Measurements from ENCODE around the gene PSD2.

The PSD2 gene

DNA sequence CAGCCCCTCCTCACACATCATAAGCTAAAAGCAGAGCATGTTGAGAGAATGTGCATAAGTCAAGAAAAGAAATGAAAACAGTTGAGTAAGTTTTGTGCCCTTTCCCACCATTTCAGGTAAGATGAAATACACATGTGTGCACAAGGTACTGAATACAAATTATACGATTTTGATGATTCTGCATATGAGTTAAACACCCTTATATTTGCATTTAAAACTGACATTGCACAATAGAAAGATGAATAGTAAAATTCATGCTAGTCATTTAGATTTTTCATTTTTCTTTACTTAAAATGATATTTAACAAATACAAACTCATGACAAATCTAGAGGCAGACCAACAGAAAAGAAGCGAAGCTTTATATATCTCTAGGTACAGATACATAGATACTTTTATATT, 24.9 kb upstream of the PSD2 start:
- Mint-ChIP-seq H3K9me3 (no peaks in the 10 kb centered on the region), H3K27me3 (peaks cover 67% of the 10 kb centered on the region), H3K27ac (no peak overlapping the region), H3K36me3 (no peaks in the 10 kb centered on the region), H3K4me3 (no peak overlapping the region), H3K4me1 (peaks cover 10% of the 10 kb centered on the region)
- CTCF ChIA-PET: interaction anchor here (0.6 to 1.4 kb wide), 3 partner anchors 9 to 135 kb away, joined by 3 to 7 read pairs (median 4); no protein-coding TSS in a partner anchor
- no peak for DNase-seq

DNA sequence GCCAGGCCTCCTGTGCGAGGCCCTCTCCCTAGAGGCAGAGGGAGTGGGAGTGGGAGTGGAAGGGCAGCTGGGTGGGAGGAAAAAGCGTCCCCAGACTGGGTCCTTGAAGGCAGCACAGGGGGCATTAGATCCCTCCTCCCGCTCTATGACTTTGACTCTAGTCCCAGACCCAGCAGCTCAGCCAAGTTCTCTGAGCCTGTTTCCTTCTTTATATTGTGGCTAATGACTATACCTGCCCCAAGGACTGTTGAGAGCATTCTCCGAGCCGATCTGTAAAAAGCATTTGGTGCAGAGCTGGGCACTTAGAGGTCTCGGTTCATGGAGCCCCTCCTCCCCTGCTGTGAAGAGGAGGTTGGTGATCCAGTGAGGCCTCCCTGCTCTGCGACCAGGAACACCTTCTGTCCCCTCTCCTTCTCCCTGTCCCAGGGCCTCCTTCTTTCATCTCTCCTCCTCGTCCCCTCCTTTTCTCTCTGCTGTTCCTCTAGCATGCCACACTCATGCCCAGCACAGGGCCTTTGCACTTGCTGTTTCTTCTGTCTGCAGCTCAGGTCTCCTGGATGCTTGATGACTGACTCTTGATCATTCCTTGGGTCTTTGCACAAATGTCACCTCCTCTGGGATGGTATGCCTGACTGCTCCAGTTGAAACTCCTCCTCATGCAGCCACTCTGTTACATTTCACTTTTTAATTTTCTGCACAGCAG, 23.4 kb upstream of the PSD2 start:
- CTCF ChIA-PET: interaction anchor here (1.1 to 1.2 kb wide), 2 partner anchors 15 to 136 kb away, joined by 3 read pairs; no protein-coding TSS in a partner anchor
- Mint-ChIP-seq H3K27me3 (peaks cover 66% of the 10 kb centered on the region), H3K27ac (no peak overlapping the region), H3K4me1 (peaks cover 7% of the 10 kb centered on the region), H3K36me3 (no peaks in the 10 kb centered on the region), H3K4me3 (no peak overlapping the region), H3K9me3 (no peaks in the 10 kb centered on the region)
- DNase-seq: no peak

DNA sequence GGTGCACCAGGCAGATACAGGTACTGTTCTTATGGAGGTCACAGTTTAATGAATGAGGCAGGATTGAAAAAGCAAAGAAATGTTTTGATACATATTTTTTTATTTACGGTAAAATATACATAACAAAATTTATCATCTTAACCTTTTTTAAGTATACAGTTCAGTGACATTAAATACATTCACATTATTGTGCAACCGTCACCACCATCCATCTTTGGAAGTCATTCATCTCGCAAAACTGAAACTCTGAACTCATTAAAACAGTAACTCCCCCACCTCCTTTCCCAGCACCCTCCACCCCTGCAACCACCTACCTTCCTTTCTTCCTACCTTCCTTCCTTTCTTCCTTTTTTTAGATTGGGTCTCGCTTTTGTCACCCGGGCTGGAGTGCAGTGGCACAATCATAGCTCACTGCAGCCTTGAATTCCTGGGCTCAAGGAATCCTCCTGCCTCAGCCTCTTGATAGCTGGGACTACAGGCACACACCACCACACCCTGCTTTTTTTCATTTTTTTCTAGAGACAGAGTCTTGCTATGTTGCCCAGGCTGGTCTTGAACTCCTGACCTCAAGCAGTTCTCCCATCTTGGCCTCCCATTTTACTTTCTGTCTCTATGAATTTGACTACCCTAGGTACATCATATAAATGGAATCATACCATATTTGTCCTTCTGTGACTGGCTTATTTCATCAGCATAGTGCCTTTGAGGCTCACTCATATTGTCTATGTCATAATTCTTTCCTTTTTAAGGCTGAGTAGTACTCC, 22.5 kb upstream of the PSD2 start:
- DNase-seq: no peak
- H3K9me3 Mint-ChIP-seq: no peaks in the 10 kb centered on the region
- peaks cover 7% of the 10 kb centered on the region for H3K4me1 Mint-ChIP-seq
- H3K4me3 Mint-ChIP-seq: no peak overlapping the region
- H3K27ac Mint-ChIP-seq: no peak overlapping the region
- no peaks in the 10 kb centered on the region for H3K36me3 Mint-ChIP-seq
- H3K27me3 Mint-ChIP-seq: peaks cover 65% of the 10 kb centered on the region
- CTCF ChIA-PET: interaction anchor here (0.6 to 1.3 kb wide), 6 partner anchors 14 to 308 kb away, joined by 3 to 8 read pairs (median 3); no protein-coding TSS in a partner anchor

DNA sequence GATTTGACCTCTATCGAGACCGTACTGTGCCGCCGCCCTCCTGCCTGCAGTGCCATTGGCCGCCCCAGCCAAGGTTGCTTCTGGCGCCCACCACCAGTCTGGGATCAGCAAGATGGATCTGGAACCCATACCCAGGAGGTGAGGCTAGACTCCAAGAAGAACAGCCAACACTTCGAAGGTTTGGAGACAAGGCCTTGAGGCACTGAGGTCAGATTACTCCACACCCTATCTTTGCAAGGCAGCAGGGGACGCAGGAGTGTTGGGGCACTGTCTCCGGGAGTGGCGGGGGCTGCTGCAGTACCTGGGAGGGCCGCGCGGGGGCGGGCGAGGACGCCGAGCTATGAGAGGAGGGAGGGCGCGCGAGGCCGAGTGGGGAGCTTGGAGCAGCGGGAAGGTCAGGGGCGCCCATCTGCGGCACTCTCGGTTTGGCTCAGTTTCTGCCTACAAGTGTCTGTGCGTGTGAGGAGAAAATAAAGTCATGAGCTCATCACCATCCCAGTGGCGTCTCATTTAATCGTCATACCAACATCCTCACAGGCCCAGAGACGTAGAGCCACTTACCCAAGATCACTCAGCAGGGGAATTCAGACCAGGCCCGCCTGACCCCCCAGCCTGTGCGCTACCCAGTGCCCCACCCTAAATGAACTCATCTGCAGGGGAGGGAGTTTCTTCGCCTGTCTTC, 20.5 kb upstream of the PSD2 start:
- peaks cover 7% of the 10 kb centered on the region for H3K4me1 Mint-ChIP-seq
- no peaks in the 10 kb centered on the region for H3K36me3 Mint-ChIP-seq
- DNase-seq: peak; percentile 83
- peaks cover 56% of the 10 kb centered on the region for H3K27me3 Mint-ChIP-seq
- H3K9me3 Mint-ChIP-seq: no peaks in the 10 kb centered on the region
- no peak overlapping the region for H3K27ac Mint-ChIP-seq
- H3K4me3 Mint-ChIP-seq: no peak overlapping the region
- CTCF ChIA-PET: interaction anchor here (0.6 to 4.8 kb wide), 27 partner anchors 9 to 560 kb away, joined by 3 to 41 read pairs (median 3); no protein-coding TSS in a partner anchor

DNA sequence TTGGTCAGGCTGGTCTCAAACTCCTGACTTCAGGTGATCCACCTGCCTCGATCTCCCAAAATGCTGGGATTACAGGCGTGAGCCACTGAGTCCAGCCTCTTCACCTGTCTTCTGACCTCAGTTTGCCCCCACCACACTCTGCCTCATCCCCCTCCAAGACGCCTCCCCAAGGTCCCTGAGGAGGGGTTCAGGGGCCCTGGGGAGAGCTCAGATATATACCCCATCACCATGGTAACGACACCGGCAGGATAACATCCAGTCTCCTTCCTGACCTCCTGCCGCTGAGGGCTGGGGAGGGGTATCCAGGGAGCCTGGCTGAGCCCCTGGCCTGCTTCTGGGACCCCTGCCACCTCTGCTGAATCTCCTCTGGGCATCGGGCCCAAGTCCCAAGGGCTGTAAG, 19.7 kb upstream of the PSD2 start:
- Mint-ChIP-seq H3K4me1 (peaks cover 7% of the 10 kb centered on the region), H3K27me3 (peaks cover 64% of the 10 kb centered on the region), H3K36me3 (no peaks in the 10 kb centered on the region), H3K4me3 (no peak overlapping the region), H3K9me3 (no peaks in the 10 kb centered on the region), H3K27ac (no peak overlapping the region)
- DNase-seq: no peak
- CTCF ChIA-PET: interaction anchor here (0.6 to 4.8 kb wide), 23 partner anchors 9 to 559 kb away, joined by 3 to 41 read pairs (median 4); no protein-coding TSS in a partner anchor

DNA sequence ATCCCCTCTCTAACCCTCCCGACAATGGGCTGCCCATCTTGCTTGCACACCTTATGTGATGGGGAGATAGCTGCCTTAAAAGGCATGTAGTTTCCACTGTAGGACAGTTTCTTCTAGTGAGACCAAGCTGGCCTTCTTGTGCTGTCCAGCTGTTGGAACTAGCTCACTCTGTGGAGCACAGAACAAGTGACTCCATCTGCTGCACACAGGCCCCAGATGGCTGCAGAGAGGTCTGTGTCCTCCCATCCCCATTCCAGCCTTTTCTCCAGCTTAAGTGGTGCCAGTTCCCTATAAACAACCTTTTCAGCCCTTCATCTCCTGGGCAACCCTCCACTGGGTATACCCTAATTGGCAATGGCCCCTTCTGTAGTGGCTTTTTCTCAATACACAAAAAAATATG, 18.7 kb upstream of the PSD2 start:
- H3K4me3 Mint-ChIP-seq: no peak overlapping the region
- no peak overlapping the region for H3K27ac Mint-ChIP-seq
- H3K4me1 Mint-ChIP-seq: peaks cover 7% of the 10 kb centered on the region
- H3K9me3 Mint-ChIP-seq: no peaks in the 10 kb centered on the region
- peaks cover 65% of the 10 kb centered on the region for H3K27me3 Mint-ChIP-seq
- CTCF ChIA-PET: interaction anchor here (0.7 to 4.8 kb wide), 10 partner anchors 10 to 193 kb away, joined by 3 to 41 read pairs (median 6); no protein-coding TSS in a partner anchor
- no peaks in the 10 kb centered on the region for H3K36me3 Mint-ChIP-seq
- no peak for DNase-seq

DNA sequence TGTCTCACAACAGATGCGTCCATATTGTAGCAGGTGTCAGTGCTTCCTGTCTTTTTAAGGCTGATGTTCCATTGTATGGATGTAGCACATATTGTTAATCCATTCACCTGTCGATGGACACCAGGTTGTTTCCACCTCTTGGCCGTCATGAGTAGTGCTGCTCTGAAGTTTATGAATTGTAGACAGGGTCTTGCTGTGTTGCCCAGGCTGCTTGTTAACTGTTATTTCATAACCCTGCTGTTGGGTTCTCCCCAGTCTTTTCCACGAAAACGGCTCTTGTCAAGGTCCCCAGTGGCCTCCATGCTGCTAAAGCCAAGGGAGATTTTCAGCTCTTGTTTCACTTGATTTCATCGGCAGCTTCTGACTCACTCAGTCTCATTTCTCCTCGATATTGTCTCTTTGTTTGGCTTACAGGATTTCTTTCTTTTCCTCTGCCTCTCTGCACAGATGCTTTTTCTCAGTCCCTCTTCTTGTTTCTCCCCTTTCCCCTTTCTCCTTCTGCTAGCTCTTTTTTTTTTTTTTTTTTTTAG, 12.1 kb upstream of the PSD2 start:
- no peak overlapping the region for H3K4me3 Mint-ChIP-seq
- H3K9me3 Mint-ChIP-seq: no peaks in the 10 kb centered on the region
- no peak overlapping the region for H3K27ac Mint-ChIP-seq
- CTCF ChIA-PET: interaction anchor here (0.6 to 7.1 kb wide), 4 partner anchors 12 to 185 kb away, joined by 3 to 119 read pairs (median 3); no protein-coding TSS in a partner anchor
- H3K36me3 Mint-ChIP-seq: no peaks in the 10 kb centered on the region
- no peak for DNase-seq
- peaks cover 10% of the 10 kb centered on the region for H3K4me1 Mint-ChIP-seq
- peaks cover 63% of the 10 kb centered on the region for H3K27me3 Mint-ChIP-seq

DNA sequence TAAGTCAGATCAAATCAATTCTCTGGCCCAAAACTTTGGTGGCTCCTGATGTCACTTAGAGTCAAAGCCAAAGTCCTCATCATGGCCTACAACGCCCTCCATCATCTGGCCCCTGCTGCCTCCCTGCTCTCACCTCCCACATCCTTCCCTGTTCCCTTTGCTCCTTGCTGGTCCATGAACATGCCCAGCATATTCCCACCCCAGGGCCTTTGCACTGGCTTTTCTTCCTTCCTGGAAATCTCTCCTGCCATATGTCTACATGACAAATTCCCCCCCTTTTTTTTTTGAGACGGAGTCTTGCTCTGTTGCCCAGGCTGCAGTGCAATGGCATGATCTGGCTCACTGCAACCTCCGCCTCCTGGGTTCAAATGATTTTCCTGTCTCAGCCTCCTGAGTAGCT, 11.1 kb upstream of the PSD2 start:
- CTCF ChIA-PET: interaction anchor here (7.1 kb wide), 1 partner anchor 184 kb away, joined by 119 read pairs; no protein-coding TSS in a partner anchor
- no peak for DNase-seq
- Mint-ChIP-seq H3K4me1 (peaks cover 13% of the 10 kb centered on the region), H3K36me3 (no peaks in the 10 kb centered on the region), H3K27ac (no peak overlapping the region), H3K27me3 (peaks cover 71% of the 10 kb centered on the region), H3K9me3 (no peaks in the 10 kb centered on the region), H3K4me3 (no peak overlapping the region)

DNA sequence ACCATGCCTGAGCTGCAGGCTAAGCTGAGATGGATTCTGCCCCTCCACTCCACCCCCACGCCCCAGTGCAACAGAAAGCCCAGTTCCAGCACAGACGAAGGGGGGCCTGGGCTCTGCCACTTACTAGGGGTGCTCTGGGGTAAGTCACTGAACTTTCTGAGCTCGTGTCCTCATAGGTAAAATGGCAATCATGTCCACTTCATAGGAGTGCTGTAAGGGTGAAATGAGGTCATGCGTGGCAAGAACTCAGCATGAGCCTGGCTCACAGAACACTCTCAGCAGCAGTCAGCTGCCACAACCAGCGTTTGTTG, 8.4 kb upstream of the PSD2 start:
- peaks cover 85% of the 10 kb centered on the region for H3K27me3 Mint-ChIP-seq
- H3K4me1 Mint-ChIP-seq: peaks cover 13% of the 10 kb centered on the region
- H3K9me3 Mint-ChIP-seq: no peaks in the 10 kb centered on the region
- no peaks in the 10 kb centered on the region for H3K36me3 Mint-ChIP-seq
- H3K27ac Mint-ChIP-seq: no peak overlapping the region
- CTCF ChIA-PET: interaction anchor here (0.6 to 7.1 kb wide), 35 partner anchors 10 to 372 kb away, joined by 3 to 119 read pairs (median 4); no protein-coding TSS in a partner anchor
- no peak for DNase-seq
- no peak overlapping the region for H3K4me3 Mint-ChIP-seq

DNA sequence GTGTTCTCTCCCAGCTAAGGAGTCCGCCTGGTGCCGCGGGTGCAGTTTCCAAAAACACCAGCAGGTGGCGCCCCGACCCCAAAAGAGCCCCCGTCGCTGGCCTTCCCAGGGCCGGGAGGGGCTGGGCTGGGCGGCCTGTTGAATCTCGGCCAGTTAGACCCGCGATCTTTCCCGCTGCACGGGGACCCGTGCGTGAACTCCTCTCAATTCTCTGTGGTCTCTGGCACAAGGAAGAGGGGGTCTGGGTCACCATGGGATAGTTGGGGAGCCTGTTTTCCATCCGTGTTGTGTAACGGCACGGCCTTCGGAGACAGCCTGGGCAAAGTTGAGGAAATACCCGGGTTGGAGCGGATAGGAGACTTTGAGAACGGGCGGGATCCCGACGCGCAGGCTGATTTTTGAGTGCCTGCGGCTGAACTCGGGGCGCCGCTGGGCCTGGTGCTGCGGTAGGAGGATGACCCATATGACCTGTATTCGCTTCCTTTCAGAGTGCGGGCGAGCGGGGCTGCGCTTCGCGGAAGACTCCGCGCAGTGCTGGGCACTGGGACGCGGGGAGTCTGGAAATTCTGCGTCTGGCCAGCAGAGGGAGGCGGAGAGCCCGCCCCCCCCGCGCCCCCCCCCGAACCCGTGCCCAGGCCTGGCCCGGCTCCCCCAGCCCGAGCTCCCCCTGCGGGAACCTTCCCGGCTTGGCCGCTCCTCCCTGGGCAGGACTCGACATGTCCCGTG, 7.9 kb upstream of the PSD2 start:
- CTCF ChIA-PET: interaction anchor here (0.6 to 7.1 kb wide), 36 partner anchors 11 to 371 kb away, joined by 3 to 119 read pairs (median 4); no protein-coding TSS in a partner anchor
- Mint-ChIP-seq H3K4me3 (peak overlapping the region; percentile 70), H3K4me1 (peaks cover 13% of the 10 kb centered on the region), H3K27me3 (peaks cover 91% of the 10 kb centered on the region), H3K9me3 (no peaks in the 10 kb centered on the region), H3K36me3 (no peaks in the 10 kb centered on the region), H3K27ac (no peak overlapping the region)
- DNase-seq: peak; percentile 86

DNA sequence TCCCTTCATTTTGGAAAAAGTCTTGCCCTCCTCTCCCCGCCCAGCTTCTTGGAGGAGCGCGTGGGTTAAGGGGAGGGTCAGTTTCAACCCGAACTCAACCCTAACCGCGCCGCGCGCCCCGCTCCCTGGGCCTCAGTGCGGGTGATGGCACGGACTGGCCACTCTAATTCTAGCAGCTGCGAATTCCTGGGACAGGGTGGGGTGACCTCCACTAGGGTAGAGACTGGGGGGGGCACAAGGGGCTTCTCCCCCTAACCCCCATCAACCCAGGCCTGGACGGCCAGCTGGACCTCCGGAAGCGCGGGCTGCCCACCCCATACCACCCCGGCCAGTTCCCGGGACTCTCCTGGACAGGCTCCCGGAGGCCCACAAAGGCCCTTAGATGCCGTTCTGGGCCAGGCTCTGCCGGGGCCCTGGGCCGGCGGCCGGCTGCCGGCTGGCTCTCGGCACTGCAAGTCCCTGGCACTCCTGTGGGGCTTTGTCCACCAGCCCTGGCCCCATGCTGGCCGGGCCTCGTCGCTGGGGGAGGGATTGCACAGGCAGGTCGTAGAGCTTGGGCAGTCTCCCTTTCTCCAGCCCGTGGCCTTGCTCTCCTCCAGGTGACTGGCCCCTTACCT, 7.2 kb upstream of the PSD2 start:
- no peaks in the 10 kb centered on the region for H3K36me3 Mint-ChIP-seq
- peak overlapping the region; percentile 35 for H3K4me3 Mint-ChIP-seq
- no peak overlapping the region for H3K27ac Mint-ChIP-seq
- peaks cover 97% of the 10 kb centered on the region for H3K27me3 Mint-ChIP-seq
- no peak for DNase-seq
- peaks cover 13% of the 10 kb centered on the region for H3K4me1 Mint-ChIP-seq
- H3K9me3 Mint-ChIP-seq: no peaks in the 10 kb centered on the region
- CTCF ChIA-PET: interaction anchor here (0.6 to 7.1 kb wide), 11 partner anchors 10 to 371 kb away, joined by 3 to 119 read pairs (median 16); no protein-coding TSS in a partner anchor

DNA sequence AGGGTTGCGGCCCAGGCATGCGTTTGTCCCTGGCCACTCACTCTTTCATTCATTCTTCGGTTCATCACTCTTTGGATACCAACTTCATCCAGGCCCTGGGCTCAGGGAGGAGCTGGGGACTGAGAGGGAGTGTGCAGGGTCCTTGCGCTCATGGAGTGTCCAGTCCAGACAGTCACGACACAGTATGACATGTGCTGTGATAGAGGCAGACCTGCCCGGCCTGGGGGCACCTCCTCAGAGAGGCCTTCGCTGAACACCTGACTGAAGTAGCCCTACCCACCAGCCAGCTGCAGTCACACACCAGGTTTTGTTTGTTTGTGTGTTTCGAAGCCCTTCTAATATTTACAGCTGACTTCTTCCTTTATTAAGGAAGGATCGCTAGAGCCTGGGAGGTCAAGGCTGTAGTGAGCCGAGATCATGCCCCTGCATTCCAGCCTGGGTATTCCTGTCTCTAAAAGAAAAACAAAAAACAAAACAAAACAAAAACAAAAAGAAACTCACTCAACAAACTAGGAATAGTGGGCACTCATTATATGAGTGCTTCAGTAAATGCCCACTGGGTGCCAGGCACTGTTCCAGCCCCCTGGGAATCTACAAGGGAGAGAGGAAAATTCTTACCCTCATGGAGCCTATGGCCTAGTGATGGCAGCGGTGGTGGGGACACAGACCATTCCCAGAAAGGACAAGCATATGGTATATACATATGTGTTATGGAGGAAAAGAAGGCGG, 6.3 kb upstream of the PSD2 start:
- peaks cover 98% of the 10 kb centered on the region for H3K27me3 Mint-ChIP-seq
- no peak for DNase-seq
- H3K27ac Mint-ChIP-seq: no peak overlapping the region
- no peaks in the 10 kb centered on the region for H3K9me3 Mint-ChIP-seq
- H3K4me1 Mint-ChIP-seq: peaks cover 13% of the 10 kb centered on the region
- no peak overlapping the region for H3K4me3 Mint-ChIP-seq
- no peaks in the 10 kb centered on the region for H3K36me3 Mint-ChIP-seq
- CTCF ChIA-PET: interaction anchor here (0.5 to 7.1 kb wide), 4 partner anchors 56 to 350 kb away, joined by 3 to 119 read pairs (median 33); no protein-coding TSS in a partner anchor

All from activated naive CD4-positive, alpha-beta T cell treated with anti-CD3 and anti-CD28 coated beads, Interleukin-2, amount 10 ng/mL, durations not matched to agents 7 days and 5 days (primary cell).